Measurements from ENCODE around the gene UAP1L1.

GRCh38 chr9:137053944-137054931 lies 23.1 kb upstream of the UAP1L1 start, which contains the start of gene ENTPD2:
- TF ChIP-seq CTCF (IDR thresholded peaks at IDR 0.05; ENCODE audit: poor library complexity, severe bottlenecking) (no peak), POLR2AphosphoS5 (IDR thresholded peaks at IDR 0.05) (no peak), EZH2 (IDR thresholded peaks at IDR 0.05; ENCODE audit: borderline replicate concordance, insufficient read depth, low read length, poor library complexity, severe bottlenecking) (no peak), SMC3 (conservative IDR thresholded peaks at IDR 0.05; ENCODE audit: poor library complexity) (no peak), REST (IDR thresholded peaks at IDR 0.05; ENCODE audit: borderline replicate concordance) (no peak), MXI1 (conservative IDR thresholded peaks at IDR 0.05; ENCODE audit: poor library complexity, severe bottlenecking) (no peak)

Data from neural cell (in vitro differentiated cells).